ENCODE results near the gene KCNQ1OT1. TPM values are rescaled to one million over a fixed set of nuclear protein-coding genes. Genes with fewer than 3 reads are reported as not detected.

KCNQ1OT1 gene
- total RNA-seq, 3 donors from 2014 or later, result 0.18 to 0.20 (median 0.19) TPM

DNA sequence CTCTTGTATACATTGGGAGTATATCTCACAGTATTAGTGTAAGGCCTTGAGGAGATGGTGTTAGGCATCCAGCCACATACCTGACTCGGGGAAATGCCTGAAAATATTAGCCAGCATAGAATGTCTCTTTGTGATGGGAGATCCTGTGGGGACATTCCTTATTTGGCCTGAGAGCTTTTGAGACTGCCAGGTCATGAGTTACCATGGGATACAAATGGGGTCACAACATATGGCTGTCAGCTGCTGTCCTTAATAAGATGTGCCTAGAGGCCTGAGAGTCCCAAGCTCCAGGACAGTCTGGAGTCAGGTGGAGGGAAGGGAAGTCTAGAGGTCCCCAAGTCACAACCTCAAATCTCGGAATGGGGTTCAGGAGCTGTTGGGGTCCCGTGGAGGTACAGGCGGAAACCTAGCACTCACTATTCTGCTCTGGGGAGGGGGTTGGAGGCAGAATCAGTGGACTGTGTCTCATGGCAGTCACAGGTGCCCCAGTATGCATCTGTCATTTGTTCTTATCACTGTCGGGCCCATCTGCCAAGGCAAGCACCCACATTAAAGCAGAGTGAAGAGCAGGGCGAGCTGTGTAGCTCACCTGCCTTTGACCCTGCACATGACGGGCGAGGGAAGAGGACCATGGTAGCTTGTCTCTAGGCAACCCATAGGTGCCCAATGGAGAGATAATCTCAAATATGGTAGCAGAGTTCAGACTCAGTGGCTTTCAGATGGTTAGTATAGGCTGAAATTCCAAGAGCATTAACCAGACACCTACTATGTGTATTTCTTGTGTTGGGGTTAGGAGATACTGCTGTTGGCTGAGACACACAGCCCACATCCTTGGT is 29.9 kb downstream of the KCNQ1OT1 start:
- H3K4me3 Mint-ChIP-seq, result no peak overlapping the region
- no peaks in the 10 kb centered on the region for H3K9me3 Mint-ChIP-seq
- ATAC-seq, result no peak
- peaks cover 2% of the 10 kb centered on the region for H3K36me3 Mint-ChIP-seq (ENCODE audit: insufficient read depth)
- DNase-seq, result no peak
- H3K27me3 Mint-ChIP-seq (ENCODE audit: low read depth), result no peaks in the 10 kb centered on the region
- H3K4me1 Mint-ChIP-seq (ENCODE audit: low read depth), result no peaks in the 10 kb centered on the region

DNA sequence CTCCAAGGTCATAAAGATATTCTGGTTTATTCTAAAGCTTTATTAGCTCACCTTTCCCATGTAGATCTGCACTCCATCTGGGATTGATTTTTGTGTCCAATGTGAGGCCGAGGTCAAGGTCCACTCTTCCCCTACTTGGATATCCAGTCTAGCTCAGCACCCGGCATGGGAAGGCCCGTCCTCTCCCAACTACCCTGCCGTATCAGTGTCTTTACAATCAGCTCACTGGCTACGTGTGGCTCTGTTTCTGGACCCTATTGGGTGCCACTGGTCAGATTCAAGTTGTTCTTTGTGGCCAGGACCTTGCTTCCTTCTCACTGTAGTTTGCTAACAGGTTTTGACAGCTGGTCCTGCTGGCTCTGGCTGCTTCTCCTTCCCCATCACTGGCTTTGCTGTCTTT is 30.9 kb downstream of the KCNQ1OT1 start:
- H3K4me1 Mint-ChIP-seq (ENCODE audit: low read depth), result no peaks in the 10 kb centered on the region
- ATAC-seq (no peak), DNase-seq (no peak)
- peaks cover 2% of the 10 kb centered on the region for H3K36me3 Mint-ChIP-seq (ENCODE audit: insufficient read depth)
- H3K9me3 Mint-ChIP-seq, result no peaks in the 10 kb centered on the region
- no peaks in the 10 kb centered on the region for H3K27me3 Mint-ChIP-seq (ENCODE audit: low read depth)
- H3K4me3 Mint-ChIP-seq, result no peak overlapping the region

DNA sequence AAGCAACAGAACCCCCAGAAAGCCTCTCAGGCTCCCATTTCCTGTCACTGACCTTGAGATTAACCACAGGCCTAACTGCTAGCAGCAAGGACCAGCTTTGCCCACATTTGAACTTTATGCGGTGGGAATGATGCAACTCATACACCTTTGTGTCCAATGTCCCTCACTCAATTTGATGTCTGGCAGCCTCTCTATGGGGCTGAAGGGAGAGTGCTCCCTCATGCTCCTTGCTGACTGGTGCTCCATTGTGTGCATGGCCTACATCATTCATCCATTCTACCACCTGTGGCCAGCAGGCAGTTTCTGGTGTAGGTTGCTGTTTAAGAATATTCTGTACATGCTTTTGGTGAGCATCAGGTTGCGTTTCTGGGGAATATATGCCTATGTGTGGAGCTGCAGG is 31.9 kb downstream of the KCNQ1OT1 start:
- Mint-ChIP-seq H3K9me3 (no peaks in the 10 kb centered on the region), H3K27me3 (ENCODE audit: low read depth) (no peaks in the 10 kb centered on the region), H3K36me3 (ENCODE audit: insufficient read depth) (peaks cover 2% of the 10 kb centered on the region), H3K4me1 (ENCODE audit: low read depth) (no peaks in the 10 kb centered on the region), H3K4me3 (no peak overlapping the region)
- no peak for DNase-seq
- no peak for ATAC-seq

DNA sequence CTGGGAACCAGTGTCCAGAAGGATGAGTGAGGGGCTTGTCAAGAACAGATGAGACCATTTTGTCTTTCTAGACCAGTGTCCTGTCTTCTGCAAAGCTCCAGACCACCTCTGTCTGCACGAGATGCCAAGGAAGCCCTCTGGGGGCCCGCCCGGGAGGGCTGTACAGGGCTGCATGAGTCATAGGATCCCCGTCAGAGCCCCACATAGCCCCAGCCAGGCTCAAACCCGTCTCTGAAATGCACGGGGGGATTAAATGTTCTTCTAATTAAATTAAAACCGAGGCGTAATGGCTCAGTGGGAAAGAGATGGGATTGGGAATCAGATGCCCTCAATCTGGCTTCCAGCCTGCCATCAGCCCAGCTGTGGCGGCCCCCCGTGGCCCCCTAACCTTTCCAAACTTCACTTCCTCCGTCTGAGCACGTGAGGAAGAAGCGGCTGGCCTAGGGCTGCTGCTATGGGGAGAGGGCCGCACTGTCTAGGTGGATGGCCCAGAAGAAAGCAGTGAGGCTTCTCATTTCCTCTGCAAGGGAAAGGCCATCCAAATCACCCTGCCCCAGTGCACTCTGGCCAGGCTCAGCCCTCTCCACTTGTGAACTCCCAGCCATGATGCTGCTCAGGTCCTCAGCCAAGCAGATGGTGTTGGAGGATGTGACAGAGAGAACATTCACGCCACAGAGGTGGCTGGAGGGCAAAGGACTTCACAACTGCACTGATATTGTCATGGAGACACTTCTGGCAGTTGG is 32.8 kb downstream of the KCNQ1OT1 start:
- Mint-ChIP-seq H3K9me3 (no peaks in the 10 kb centered on the region), H3K4me3 (no peak overlapping the region), H3K4me1 (ENCODE audit: low read depth) (no peaks in the 10 kb centered on the region), H3K27me3 (ENCODE audit: low read depth) (no peaks in the 10 kb centered on the region), H3K36me3 (ENCODE audit: insufficient read depth) (peaks cover 2% of the 10 kb centered on the region)
- DNase-seq, result no peak
- no peak for ATAC-seq

DNA sequence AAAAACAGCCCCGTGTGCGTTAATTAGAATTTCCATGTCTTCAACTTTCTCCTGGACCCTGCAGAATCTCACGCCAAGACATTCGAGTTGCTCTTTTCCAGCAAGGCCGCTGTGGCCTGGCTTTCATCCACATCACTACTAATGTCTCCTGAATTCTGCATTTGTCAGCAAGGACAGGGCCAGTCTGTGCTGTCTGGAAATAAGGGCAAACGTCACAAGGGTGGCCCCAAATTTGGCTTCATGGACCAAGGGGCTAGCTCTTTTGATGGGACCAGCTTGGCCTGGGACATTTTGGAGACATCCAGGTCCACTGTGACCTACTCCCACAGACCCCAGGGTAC is 33.4 kb downstream of the KCNQ1OT1 start:
- Mint-ChIP-seq H3K4me1 (ENCODE audit: low read depth) (no peaks in the 10 kb centered on the region), H3K4me3 (no peak overlapping the region), H3K9me3 (no peaks in the 10 kb centered on the region), H3K36me3 (ENCODE audit: insufficient read depth) (peaks cover 2% of the 10 kb centered on the region), H3K27me3 (ENCODE audit: low read depth) (no peaks in the 10 kb centered on the region)
- DNase-seq, result no peak
- no peak for ATAC-seq

DNA sequence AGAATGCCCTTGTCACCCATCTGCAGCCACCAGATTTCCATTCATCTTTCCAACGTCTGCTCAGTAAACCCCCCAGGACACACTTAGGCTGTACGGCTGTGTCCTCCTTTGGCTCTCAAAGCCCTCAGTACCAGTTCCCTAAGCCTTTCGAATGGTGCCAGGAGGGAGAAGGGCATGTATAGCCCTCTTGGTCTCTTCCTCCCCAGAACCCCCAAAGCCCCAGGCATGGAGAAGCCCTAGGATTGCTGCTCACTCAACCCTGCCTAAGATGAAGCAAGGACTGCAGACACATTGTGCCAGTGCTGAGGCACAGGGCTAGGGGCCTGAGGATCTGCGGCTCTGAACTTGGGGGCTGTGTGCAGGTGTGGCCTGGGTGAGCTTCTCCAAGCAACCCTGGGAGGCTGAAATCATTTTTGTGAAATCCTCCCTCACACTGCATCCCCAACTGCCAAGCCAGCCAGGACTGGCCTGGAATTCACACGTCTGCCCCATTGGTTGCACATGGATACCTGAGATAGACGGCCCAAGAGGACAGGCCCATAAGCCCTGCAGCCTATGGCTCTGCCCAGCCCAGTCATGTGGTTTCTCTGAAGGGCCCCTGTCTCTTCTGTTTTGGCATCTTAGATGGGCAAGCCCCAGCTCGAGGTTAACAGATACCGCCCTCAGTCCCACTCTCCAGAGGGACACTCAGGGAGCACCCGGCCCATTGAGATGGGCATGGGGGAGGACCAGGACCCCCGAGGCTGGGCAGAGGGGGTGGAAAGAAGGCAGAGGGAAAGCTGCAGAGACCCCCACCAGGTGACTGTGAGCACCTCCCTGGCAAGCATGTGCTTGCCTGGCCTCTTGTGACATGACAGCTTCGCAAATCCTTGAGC is 34.0 kb downstream of the KCNQ1OT1 start:
- no peak for ATAC-seq
- Mint-ChIP-seq H3K4me1 (ENCODE audit: low read depth) (no peaks in the 10 kb centered on the region), H3K9me3 (no peaks in the 10 kb centered on the region), H3K27me3 (ENCODE audit: low read depth) (no peaks in the 10 kb centered on the region), H3K4me3 (no peak overlapping the region), H3K36me3 (ENCODE audit: insufficient read depth) (peaks cover 2% of the 10 kb centered on the region)
- no peak for DNase-seq

DNA sequence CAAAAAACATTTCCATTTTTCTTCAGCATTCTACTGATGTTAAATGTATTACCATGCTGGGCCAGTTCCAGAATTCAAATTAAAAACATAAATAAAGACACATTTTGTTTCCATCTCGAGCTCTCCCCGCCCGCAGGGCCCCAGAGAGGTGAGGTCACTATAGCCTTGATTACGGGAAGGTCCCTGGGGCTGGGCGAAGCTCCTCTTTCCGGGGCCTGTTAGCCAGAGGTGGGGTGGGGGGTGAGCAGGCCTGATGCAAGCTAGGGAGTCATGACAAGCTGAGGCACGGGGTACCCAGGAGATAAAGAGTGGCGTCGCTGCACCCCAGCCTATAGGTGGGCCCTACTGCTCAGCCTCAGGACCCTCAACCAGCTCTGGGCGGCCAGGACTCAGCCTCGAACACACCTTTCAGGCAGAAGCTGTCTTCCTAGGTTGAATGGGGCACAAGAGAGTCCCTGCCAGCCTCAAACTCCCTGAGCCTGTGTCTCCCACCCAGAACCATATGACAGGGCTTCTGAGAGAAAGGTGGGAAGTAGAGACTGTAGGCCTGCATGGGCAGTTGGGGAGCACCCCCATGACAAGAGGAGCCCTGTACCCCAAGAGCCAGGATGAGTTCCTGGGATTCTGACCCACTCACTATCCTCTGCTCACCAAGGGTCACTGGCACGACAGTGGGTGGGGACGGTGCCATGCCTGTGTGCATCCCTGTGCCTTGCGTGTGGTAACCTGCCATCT is 34.8 kb downstream of the KCNQ1OT1 start:
- Mint-ChIP-seq H3K27me3 (ENCODE audit: low read depth) (no peaks in the 10 kb centered on the region), H3K9me3 (no peaks in the 10 kb centered on the region)
- DNase-seq, result no peak

DNA sequence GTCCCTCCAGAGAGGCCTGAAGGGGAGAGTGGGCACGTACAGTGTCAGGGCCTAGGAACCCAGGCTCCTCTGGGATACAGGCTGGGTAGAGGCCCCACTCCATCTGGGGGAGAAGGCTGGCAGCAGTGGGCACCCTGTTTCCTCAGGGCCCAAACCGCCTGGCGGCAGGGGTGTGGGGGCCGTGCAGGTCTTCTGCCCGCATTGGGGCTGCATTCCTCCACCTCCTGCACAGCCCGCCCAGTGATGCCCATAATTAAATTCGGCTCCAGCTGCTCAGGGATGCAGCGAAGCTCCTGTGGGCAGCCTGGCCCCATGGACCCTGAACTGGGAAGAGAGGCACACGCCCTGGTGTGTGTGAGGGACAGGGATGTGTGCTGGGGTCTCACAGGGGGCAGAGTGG is 35.4 kb downstream of the KCNQ1OT1 start:
- Mint-ChIP-seq H3K27me3 (ENCODE audit: low read depth) (no peaks in the 10 kb centered on the region), H3K4me3 (no peak overlapping the region)

More for the DNA sequence above, 34.8 kb downstream of the KCNQ1OT1 start:
- peaks cover 2% of the 10 kb centered on the region for H3K36me3 Mint-ChIP-seq (ENCODE audit: insufficient read depth)
- H3K4me3 Mint-ChIP-seq, result no peak overlapping the region
- H3K4me1 Mint-ChIP-seq (ENCODE audit: low read depth), result no peaks in the 10 kb centered on the region
- no peak for ATAC-seq

DNA sequence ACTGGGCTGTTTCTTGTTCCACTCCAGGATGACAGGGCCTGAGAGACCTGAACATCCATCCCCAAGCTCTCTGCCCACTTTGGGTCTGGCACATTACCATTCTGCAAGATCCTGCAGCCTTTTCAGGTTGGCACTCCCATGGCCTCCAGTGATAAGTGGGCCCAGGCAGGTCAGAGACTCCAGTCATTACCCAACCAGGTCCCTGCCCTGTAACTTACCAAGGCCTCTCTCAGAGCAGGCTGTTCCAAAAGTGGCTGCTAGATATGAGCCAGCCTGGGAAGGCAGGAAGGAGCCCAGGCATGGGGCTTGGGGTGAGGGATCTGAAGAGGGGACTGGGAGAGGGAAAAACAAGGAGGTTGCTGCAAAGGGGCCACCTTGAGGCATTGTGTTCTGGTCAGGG is 35.9 kb downstream of the KCNQ1OT1 start:
- H3K27me3 Mint-ChIP-seq (ENCODE audit: low read depth), result no peaks in the 10 kb centered on the region
- no peak overlapping the region for H3K4me3 Mint-ChIP-seq
- H3K9me3 Mint-ChIP-seq, result peaks cover 5% of the 10 kb centered on the region
- ATAC-seq, result no peak
- peaks cover 9% of the 10 kb centered on the region for H3K36me3 Mint-ChIP-seq (ENCODE audit: insufficient read depth)
- no peak for DNase-seq
- no peaks in the 10 kb centered on the region for H3K4me1 Mint-ChIP-seq (ENCODE audit: low read depth)

More for the DNA sequence above, 35.4 kb downstream of the KCNQ1OT1 start:
- H3K4me1 Mint-ChIP-seq (ENCODE audit: low read depth), result no peaks in the 10 kb centered on the region
- ATAC-seq (no peak), DNase-seq (no peak)
- peaks cover under 1% of the 10 kb centered on the region for H3K9me3 Mint-ChIP-seq
- peaks cover 5% of the 10 kb centered on the region for H3K36me3 Mint-ChIP-seq (ENCODE audit: insufficient read depth)

DNA sequence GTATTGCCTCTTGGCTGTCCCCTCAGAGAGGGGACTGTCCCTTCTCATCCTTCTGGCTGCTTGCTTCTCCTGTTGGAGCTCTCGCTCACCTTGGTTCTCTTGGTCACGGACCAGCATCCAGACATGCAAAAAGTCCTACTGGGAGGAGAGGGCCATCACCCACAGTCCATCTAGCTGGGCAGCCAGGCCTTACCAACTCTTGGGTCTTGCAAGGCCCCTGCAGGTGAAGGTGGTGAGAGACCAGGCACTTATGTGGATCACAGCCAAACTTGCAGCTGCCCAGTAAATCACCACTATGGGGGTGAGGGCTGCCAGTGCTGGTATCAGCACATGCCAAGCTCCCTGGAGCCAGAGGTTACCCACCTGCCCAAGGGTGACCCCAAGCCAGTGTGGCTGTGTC is 36.3 kb downstream of the KCNQ1OT1 start:
- H3K4me1 Mint-ChIP-seq (ENCODE audit: low read depth), result no peaks in the 10 kb centered on the region
- no peak for ATAC-seq
- no peak for DNase-seq
- H3K9me3 Mint-ChIP-seq, result peaks cover 9% of the 10 kb centered on the region
- H3K4me3 Mint-ChIP-seq, result no peak overlapping the region
- H3K27me3 Mint-ChIP-seq (ENCODE audit: low read depth), result no peaks in the 10 kb centered on the region
- H3K36me3 Mint-ChIP-seq (ENCODE audit: insufficient read depth), result peaks cover 12% of the 10 kb centered on the region

DNA sequence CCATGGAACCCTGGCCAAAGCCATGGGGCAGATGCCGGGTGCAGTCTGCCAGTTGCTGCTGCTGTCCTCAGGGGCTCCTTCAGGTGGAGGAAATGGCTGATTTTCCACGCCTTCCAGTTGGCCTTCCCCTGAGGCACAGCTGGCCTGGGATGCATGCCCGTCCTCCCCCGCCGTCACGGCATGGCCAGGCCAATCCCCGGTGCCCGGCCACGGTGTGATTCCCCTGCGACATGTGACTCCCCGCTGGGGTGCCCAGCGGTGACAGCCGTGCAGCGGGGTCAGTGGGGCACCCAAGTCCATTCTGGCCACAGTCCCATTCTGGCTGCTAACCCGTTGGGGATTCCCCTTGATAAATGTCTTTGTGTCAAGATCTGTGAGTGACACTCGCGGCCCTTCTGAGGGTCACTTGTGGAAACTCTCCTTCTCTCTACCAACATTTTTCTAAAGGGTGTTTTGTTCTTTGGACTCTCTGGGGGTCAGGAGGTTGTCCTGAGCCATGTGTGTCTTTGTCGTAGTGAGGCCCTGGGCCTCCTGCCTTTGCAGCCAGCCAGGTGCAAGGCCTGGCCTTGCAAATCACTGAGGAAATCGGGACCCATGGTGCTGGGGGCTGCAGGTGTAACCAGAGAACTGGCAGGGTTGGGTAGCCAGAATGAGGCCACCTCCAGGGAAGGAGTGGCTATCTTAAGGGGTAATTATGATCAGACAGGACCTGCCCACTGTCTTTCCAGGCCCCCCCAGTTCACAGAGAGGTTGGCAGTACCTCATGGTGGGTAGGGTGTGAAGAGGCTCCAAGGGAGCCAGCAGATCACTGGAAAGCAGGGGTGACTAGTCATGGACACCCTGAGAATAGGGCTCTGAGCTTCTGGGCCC is 37.1 kb downstream of the KCNQ1OT1 start:
- ATAC-seq, result no peak
- no peak overlapping the region for H3K4me3 Mint-ChIP-seq
- H3K36me3 Mint-ChIP-seq (ENCODE audit: insufficient read depth), result peaks cover 10% of the 10 kb centered on the region
- no peaks in the 10 kb centered on the region for H3K27me3 Mint-ChIP-seq (ENCODE audit: low read depth)
- peaks cover 9% of the 10 kb centered on the region for H3K9me3 Mint-ChIP-seq
- no peaks in the 10 kb centered on the region for H3K4me1 Mint-ChIP-seq (ENCODE audit: low read depth)
- no peak for DNase-seq

DNA sequence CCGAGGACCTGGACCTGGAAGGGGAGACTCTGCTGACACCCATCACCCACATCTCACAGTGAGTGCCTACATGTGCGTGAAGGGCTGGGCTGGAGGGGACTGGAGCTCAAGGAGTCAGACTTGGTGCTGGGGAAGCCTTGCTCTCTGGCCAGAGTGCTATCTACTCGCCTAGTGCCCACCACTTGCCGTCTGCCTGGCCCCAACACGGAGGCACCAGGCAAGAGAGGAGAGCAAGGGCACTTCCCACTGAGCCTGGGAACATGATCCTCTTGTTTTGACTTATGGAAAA is 37.8 kb downstream of the KCNQ1OT1 start:
- Mint-ChIP-seq H3K9me3 (peaks cover 9% of the 10 kb centered on the region), H3K4me3 (no peak overlapping the region), H3K36me3 (ENCODE audit: insufficient read depth) (peaks cover 13% of the 10 kb centered on the region)

More for the DNA sequence above, 37.8 kb downstream of the KCNQ1OT1 start:
- no peaks in the 10 kb centered on the region for H3K27me3 Mint-ChIP-seq (ENCODE audit: low read depth)
- H3K4me1 Mint-ChIP-seq (ENCODE audit: low read depth), result no peaks in the 10 kb centered on the region
- ATAC-seq (no peak), DNase-seq (no peak)
